Fibroblast of skin of back (primary cell): ENCODE results near the gene CHRNG.
"Not testable (repeated sequence)": the region's sequence is repeated elsewhere in the genome, so short reads cannot be mapped to it uniquely, and the experiment has no call there.

Source experiments
- DNase-seq: peaks from one replicate; pipeline ENCODE4 v3.0.0-alpha.2; 2013

The CHRNG gene

DNA sequence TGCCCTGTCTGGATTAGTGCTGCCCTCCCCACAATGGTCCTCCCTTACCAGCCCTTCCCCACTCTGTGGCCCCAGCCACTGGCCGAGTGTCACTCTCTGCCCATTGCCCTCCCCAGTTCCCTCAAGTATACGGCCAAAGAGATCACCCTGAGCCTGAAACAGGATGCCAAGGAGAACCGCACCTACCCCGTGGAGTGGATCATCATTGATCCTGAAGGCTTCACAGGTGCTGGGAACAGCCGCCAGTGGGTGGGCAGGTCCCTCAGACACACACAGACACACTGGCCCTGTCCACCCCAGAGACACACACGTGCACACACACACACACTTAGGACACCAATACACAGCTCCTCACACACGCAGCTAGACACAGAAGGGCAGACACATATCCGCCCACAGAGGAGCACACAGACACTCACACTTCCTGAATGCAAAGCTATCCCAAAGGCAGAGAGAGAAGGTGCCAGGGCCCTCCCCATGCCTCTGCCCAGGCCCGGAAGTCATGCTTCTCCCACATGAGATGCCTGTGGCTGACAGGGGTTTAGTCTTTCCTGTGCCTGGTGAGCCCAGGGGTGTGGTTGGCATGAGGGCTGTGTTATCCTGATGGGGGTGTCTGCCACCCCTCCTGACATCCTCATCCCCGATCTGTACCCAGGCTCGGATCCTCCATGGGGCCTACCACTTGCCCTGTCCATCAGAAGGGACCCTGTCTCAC lies 10.6 kb upstream of the CHRNG start:
- no peak for DNase-seq

- DNase-seq: no peak
Observed at GRCh38 chr2:232529806-232530547, 9.5 kb upstream of the CHRNG start.

- no peak for DNase-seq
Observed at GRCh38 chr2:232530626-232531260, 8.7 kb upstream of the CHRNG start.

DNA sequence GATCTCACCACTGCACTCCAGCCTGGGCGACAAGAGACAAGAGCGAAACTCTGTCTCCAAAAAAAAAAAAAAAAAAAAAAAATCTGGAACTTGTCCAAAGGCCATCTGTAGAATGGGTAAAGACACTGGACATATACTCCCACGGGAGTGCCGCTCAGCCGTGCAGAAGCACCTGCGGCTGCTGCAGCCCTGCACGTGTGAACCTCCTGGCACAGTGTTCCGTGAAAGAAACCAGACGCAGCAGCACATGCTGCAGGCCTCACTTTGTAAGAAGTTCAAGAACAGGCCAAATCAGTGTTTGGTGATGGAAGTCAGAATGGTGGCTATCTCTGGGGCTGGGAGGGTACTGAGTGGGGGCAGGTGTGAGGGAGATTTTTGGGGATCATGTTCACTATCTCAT lies 7.1 kb upstream of the CHRNG start:
- no peak for DNase-seq

- DNase-seq: not testable (repeated sequence)
Observed at GRCh38 chr2:232532821-232533220, 6.7 kb upstream of the CHRNG start.

DNA sequence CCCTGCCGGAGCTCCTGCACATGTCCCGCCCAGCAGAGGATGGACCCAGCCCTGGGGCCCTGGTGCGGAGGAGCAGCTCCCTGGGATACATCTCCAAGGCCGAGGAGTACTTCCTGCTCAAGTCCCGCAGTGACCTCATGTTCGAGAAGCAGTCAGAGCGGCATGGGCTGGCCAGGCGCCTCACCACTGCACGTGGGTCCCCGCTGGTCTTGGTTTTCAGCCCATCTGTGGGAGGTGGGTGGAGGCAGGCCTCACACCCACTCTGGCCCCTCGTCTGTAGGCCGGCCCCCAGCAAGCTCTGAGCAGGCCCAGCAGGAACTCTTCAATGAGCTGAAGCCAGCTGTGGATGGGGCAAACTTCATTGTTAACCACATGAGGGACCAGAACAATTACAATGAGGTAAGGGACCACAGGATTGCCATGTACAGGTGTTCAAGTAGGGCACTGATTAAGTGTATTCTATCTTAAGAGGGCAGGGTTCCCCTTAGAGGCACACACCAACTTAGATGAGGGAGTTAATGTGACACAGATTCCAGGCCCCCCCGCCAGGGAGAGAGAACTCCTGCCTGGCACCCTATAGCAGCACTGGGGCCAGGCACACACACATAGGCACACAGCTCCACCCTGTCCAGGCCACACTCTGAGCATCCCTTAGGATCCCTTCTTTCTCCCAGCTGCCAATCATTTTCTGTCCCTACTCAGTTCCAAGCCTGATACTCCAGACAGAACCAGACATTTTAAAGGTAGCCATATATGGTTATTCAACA lies 5.4 kb upstream of the CHRNG start:
- no peak for DNase-seq

GRCh38 chr2:232534940-232535651 lies 4.4 kb upstream of the CHRNG start:
- DNase-seq: no peak

DNA sequence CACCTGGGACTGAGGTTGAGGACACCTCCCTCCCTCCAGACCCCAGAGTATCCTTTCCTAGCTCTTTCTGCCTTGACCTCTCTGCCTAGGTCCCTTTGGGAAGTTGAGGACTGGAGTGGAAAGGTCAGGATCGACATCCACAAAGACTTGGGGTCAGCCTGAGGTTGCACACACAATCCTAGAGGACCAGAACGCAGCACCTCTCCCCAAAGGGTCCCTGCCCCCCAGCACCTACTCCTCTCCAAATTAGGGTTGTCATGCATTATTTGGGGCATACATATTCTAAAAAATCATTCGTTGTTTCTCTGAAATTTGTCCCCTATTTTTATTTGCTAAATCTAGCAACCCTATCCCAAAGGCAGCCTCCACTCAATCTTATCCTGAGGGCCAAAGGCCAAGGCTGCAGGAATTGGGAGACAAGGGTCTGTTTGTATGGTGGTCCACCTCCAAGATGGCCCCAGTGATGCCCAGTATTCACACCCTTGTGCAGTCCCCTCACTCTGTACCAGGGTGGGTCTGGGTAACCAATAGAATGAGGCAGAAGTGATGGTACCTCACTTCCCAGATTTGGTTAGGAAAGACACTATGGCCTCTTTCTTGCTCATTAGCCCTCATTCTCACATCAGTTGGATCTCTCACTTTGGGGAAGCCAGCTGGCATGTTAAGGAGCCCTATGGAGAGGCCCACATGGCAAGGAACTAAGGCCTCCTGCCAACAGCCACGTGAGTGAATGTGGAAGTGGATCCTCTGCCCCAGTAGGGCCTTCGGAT lies 3.5 kb upstream of the CHRNG start:
- no peak for DNase-seq

DNA sequence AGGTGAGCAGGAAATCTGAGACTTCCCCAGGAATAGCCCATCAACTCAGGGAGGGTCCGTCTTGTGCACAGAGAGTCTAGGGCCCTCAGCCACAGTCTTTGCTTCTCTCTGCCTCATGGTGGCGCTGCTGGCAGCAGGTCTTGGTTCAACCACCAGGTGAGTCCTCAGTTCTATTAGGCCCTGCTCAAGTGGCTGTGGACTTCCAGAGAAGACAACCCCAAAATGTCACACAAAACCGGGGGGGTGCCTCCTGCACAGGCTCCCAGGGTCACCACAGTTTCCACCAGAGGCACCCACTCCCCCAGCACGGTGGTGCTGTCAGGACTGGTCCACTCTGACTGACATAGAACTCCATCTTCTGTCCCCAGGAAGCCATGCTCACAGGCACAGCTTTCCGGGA lies 2.4 kb upstream of the CHRNG start:
- DNase-seq: no peak

DNA sequence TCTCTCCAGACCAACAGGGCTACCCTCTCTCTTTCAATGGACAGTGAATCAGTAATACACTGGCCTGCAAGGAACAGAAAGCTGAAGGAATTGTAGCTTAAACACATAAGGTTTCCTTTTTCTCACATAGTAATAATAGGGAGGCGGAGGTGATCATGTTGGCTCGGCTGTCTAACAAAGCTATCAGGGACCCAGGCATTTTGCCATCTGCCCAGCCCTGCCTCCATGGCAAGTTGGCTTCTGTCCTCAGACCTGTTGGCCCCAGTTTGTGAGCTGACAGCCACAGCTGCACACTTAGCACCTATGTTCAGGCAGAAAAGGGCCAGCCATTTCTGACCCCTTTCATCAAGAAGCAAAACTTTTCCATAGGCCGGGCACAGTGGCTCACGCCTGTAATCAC lies 2.0 kb upstream of the CHRNG start:
- no peak for DNase-seq

DNA sequence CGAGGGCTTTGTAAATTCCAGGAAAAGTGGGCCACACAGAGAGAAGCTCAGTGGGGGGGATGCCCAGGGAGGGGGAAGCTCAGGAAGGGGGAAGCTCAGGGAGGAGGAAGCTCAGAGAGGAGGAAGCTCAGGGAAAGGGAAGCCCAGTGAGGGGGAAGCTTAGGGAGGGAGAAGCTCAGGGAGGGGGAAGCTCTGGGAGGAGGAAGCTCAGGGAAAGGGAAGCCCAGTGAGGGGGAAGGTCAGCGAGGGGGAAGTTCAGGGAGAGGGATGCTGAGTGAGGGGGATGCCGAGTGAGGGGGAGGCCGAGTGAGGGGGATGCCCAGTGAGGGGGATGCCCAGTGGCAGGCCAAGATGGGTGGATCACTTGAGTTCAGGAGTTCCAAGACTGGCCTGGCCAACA lies 821 bp upstream of the CHRNG start:
- no peak for DNase-seq

- DNase-seq: no peak
Observed at GRCh38 chr2:232540441-232541041, 1.0 kb downstream of the CHRNG start.

DNA sequence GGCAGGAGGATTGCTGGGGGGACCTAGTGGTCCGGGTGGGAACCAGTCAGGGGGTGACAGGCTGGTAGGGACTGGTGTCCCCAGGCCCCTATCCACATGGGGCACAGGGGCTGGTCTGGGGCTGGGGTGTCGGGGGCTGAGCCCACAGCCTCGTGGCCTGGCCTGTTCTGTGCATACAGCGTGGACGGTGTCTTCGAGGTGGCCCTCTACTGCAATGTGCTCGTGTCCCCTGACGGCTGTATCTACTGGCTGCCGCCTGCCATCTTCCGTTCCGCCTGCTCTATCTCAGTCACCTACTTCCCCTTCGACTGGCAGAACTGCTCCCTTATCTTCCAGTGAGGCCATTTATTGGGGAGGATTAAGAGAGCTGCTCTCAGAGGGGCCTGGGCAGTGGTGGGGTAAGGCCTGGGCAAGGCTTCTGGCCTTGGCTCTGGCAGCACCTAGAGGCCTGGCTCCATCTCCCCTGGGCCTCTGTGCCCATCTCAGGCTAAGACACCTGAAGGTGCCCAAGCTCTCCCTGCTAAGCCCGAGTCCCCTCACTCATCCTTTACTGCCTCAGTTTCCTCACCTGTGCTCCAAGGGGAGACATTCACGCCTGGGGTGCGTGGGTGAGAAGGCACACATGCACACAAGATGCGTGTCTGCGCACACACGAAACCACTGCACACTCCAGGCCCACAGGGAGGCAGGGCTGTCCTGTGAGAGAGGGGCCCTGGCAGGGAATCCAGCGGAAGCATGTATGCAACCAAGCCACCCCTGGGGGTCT lies 1.9 kb downstream of the CHRNG start:
- DNase-seq: no peak

DNA sequence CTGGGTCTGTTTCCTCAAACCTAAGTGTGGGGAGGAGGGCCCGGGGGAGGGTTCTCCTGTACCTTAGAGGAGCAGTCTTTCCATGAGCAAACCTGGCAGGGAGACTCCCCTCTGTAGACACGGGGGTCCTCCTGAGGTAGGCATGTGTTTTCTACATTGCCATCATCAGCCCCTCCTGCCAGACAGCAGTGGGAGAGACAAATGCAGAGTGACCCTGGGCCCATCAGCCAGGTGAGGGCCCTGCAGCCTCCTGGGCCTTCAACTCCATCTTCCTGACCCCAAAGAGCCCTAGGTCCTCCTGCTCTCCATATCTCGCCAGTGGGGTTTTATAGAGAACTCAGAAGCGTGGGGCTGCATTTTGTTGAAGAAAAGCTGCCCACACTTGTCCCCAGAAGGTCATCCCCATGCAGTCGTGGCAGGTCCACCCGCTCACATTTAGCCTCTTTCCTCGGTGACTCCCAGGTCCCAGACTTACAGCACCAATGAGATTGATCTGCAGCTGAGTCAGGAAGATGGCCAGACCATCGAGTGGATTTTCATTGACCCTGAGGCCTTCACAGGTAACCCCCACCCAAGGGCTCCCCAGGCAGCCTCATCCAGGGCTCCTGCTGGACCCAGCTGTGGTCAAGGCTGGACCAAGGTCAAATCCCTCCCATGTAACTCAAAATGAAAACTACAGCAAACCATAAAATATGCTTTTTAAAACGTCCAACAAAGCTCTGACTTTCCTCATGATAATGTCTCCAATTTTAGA lies 2.6 kb downstream of the CHRNG start:
- no peak for DNase-seq

GRCh38 chr2:232542715-232543467 lies 3.4 kb downstream of the CHRNG start:
- no peak for DNase-seq

- no peak for DNase-seq
Observed at GRCh38 chr2:232543491-232543890, 4.0 kb downstream of the CHRNG start.

DNA sequence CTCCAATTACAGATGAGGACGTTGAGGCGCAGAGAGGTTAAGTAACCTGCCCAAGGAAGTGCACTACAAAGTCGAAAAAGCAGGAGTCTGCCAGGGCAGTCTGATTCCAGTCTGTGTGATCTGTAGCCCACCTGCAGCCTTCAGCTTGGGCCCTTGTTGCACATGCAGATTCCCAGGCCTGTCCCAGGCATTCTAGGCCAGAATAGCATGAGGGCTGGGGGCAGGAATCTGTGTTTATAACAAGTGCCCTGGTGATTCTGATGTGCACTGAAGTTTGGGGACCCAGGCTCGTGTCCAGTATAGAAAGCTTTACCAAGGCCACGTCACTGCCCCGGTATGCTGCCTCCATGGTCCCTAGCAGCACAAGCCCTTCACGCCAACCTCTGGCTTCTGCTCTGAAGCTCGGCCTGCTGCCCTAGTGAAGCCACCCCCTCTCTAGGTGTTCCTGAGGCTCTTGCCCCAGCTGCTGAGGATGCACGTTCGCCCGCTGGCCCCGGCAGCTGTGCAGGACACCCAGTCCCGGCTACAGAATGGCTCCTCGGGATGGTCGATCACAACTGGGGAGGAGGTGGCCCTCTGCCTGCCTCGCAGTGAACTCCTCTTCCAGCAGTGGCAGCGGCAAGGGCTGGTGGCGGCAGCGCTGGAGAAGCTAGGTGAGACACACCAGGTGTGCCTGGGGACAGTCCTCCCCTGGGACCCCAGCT lies 4.6 kb downstream of the CHRNG start:
- no peak for DNase-seq

GRCh38 chr2:232544674-232545073 lies 5.2 kb downstream of the CHRNG start:
- DNase-seq: no peak
